GM12891 (cell line): ENCODE data around the gene TGM4.

Source experiments
- POLR2A ChIP-seq: IDR thresholded peaks from 2 replicates; pipeline ENCODE4 v1.6.1; 2011; ENCODE audit warnings: low read depth, low read length, control low read depth
- POLR2AphosphoS5 ChIP-seq: IDR thresholded peaks from 2 replicates; pipeline ENCODE4 v1.6.1; 2011; ENCODE audit warnings: low read depth, low read length, control low read depth
- SPI1 ChIP-seq: IDR thresholded peaks from 2 replicates; pipeline ENCODE4 v1.6.1; 2011; ENCODE audit warnings: low read depth, low read length, control low read depth
- TAF1 ChIP-seq: IDR thresholded peaks from 2 replicates; pipeline ENCODE4 v1.6.1; 2011; ENCODE audit warnings: low read depth, low read length, control low read depth

- no peak for TF ChIP-seq POLR2A
- TF ChIP-seq POLR2AphosphoS5: no peak
- no peak for TF ChIP-seq TAF1
- TF ChIP-seq SPI1: no peak
Measured at GRCh38 chr3:44905446-44906157, 31.2 kb downstream of the TGM4 start.
